ENCODE results near the gene ADGRL3.
A peak's percentile ranks its signal among the peaks of the same experiment; 100 is the strongest.
"Not testable (repeated sequence)": the region's sequence is repeated elsewhere in the genome, so short reads cannot be mapped to it uniquely, and the experiment has no call there.

The ADGRL3 gene

DNA sequence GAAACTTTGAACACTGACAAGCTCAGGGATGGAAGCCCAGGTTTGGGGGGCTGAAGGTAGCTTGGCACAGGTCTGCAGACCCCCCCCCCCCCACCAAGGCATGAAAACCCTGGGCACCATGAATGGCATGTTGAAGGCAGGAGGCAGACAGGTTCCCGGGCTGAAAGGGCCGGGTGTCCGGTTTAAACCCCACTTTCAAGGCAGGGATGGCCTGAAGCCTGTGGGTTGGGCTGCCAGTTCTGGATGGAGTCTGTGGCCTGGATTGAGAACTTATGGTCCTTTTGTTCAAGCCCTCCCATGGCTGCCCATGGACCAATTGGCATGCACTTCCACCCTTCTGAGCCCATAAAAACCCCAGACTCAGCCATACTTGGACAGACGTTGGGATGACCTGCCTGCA is 616.9 kb downstream of the ADGRL3 start:
- DNase-seq (ENCODE audit: low read depth) = no peak

DNA sequence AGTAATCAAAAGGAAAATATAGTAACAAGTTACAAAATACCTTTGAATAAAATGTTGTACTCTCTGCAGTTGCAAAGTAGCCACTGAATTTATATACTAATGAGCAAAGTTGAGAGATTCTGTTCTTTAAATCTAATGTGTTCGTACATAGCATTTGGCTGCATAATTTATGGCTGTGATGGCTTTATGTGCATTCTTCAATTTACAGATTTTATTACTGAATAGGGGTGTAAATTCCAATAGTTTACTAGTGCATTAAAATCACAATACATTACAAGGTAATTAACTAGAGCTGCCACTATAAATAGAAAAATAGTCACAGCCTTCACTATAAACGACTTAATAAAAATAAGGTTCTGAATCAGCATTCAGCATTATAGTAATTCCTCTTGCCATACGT is 620.0 kb downstream of the ADGRL3 start:
- no peak for DNase-seq (ENCODE audit: low read depth)

GRCh38 chr4:61824454-61824853 is 624.3 kb downstream of the ADGRL3 start:
- DNase-seq (ENCODE audit: low read depth) = no peak

DNA sequence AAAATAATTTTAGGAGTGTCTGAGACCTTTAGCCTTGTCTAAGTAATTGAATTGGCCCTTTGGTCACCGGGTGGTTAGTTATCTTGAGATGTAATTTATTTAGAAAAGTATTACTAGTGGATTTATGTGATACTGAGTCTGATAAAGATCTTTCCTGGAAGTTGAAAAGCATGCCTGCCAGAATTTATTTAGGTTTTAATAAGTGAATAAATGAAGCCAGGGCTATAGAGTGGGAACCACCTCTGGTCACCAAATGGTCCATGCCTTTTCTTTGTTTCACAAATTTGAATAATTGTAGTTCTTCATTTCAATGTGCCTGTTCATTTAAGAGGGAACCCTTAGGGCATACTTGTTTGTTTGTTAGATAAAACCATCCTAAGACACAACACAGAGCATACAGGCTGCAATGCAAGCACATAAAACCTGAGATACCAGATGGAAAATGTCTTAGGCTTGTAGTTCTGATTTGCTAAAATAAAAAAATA is 627.8 kb downstream of the ADGRL3 start:
- DNase-seq (ENCODE audit: low read depth) = no peak

DNA sequence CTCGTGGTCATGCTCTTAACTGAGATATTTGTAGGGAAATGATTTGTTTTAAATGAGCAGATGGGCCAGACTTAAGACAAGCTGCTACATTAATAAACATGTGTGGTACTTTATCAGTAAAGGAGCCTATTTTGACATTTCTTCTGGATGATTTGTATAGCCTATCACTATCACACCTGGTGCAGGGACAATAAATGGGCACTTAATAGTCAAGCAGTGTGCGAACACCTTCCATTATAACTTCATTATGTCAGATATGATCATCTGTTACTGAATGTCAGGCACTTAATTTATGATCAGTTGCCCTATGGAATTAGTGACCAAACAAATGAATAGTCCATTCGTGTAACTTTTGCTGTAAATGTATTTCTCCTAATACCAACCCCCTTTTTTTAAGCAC is 628.8 kb downstream of the ADGRL3 start:
- DNase-seq (ENCODE audit: low read depth) = no peak

DNA sequence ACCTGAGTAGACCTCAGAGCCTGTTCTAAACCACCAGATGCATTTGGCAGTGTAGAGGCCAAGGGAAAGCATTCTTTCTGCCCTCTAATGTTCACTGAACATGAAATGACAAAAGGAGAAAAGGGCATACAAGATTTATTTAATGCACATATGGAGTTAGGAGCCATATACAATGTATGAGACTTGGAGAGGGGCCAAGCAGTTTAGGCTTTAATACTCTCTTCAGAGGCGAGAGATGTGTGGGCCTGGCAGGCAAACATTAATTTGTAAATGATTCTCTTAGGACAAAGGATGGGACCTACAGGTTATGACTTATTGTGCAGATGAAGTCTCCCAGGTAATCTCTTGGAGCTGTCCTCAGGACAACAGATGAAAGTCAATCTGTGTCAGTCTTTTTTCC is 631.9 kb downstream of the ADGRL3 start:
- no peak for DNase-seq (ENCODE audit: low read depth)

GRCh38 chr4:61837395-61837794 is 637.3 kb downstream of the ADGRL3 start:
- no peak for DNase-seq (ENCODE audit: low read depth)

- DNase-seq (ENCODE audit: low read depth) = no peak
Observed at GRCh38 chr4:61838072-61838471, 637.9 kb downstream of the ADGRL3 start.

- no peak for DNase-seq (ENCODE audit: low read depth)
Observed at GRCh38 chr4:61841714-61842113, 641.6 kb downstream of the ADGRL3 start.

GRCh38 chr4:61851126-61851525 is 651.0 kb downstream of the ADGRL3 start:
- no peak for DNase-seq (ENCODE audit: low read depth)

DNA sequence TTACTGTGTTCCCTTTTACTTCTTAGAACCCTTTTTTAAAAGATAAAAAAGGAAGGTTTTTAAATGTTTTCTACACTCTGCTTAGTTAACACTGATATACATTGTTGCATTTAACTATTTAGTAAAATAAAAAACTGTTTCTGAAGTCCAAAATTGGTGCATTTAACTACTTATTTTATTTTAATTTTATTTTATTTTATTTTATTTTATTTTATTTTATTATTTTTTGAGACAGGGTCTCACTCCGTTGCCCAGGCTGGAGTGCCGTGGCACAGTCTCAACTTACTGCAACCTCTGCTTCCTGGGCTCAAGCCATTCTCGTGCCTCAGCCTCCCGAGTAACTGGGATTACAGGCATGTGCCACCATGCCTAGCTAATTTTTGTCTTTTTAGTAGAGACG is 652.0 kb downstream of the ADGRL3 start:
- DNase-seq (ENCODE audit: low read depth) = not testable (repeated sequence)

- DNase-seq (ENCODE audit: low read depth) = no peak
Observed at GRCh38 chr4:61853041-61853440, 652.9 kb downstream of the ADGRL3 start.

DNA sequence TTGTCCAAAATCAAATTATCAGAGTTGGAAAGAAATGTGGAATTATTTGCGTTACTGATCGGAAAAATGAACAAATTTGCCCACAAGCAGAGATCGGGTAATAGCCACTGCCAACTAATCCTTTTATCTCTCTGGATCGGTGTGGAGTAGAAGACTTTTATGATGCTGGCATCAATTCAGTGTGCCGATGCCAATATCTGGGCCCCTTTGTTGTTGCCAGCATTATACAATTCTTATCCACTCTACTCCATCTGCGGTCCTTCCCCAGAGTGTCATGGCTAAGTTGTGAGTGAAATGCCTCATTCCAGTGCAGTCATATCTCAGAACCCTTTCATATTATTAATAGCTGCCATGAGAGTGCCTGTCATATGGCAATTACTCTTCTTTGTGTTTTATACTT is 660.2 kb downstream of the ADGRL3 start:
- DNase-seq (ENCODE audit: low read depth) = no peak

GRCh38 chr4:61864286-61864685 is 664.2 kb downstream of the ADGRL3 start:
- no peak for DNase-seq (ENCODE audit: low read depth)

- no peak for DNase-seq (ENCODE audit: low read depth)
Observed at GRCh38 chr4:61866378-61867030, 666.4 kb downstream of the ADGRL3 start.

DNA sequence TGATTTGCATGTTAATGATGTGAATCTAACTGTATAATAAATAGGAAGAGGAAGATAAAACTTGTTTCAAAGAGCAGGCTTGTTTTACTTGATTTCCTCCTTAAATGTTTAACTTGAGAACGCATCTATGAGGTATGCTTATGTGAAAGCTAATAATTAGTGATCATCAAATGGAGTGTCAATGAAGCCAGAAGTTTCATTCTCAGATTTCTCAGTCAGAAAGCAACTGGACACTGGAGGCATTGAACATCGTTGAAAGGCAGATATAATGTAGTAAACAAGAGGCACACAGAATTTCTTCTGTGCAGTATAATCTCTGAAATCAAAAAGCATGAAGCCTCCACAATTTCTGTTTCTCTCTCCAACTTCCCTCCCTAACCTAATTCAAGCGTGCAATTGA is 672.9 kb downstream of the ADGRL3 start:
- no peak for DNase-seq (ENCODE audit: low read depth)

GRCh38 chr4:61877266-61877665 is 677.1 kb downstream of the ADGRL3 start:
- peak; percentile 35 for DNase-seq (ENCODE audit: low read depth)

GRCh38 chr4:61877893-61878292 is 677.8 kb downstream of the ADGRL3 start:
- peak; percentile 5 for DNase-seq (ENCODE audit: low read depth)

GRCh38 chr4:61882381-61882780 is 682.3 kb downstream of the ADGRL3 start:
- DNase-seq (ENCODE audit: low read depth) = no peak

DNA sequence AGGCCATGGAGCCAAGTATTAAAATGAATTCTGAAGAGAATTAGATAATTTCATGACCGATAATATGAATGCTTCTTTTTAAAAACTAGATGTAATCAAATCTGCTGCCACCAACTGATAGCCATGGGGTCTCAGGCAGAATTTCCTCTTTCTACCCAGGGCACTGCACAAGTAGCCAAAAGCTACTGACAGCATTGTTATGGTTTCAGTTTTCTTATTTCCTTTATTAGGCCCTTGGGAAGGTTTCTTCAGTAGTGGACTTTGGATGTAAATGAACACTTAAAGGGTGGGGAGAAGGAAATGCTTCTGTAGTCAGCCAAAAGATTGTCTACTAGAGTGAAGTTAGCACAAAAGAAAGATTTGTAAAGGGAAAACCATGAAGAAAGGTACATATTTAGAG is 686.0 kb downstream of the ADGRL3 start:
- DNase-seq (ENCODE audit: low read depth) = no peak

DNA sequence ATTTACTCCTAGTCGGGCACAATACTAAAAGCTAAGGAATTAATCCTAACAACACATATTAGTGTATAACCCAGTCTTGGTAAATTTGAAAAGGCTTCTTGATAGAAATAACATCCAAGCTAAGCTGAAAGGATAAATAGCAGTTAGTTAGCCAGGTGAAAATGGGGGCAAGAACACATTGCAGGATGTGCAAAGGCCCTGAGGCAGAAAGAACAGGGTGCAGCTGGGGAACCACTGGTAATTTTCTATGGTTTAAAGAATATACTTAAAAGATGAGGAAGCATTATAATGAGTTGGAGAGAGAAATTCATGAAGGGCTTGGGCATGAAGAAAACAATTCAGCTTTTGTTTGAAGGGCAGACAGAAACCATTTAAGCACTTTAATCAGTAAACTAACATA is 689.0 kb downstream of the ADGRL3 start:
- DNase-seq (ENCODE audit: low read depth) = no peak

DNA sequence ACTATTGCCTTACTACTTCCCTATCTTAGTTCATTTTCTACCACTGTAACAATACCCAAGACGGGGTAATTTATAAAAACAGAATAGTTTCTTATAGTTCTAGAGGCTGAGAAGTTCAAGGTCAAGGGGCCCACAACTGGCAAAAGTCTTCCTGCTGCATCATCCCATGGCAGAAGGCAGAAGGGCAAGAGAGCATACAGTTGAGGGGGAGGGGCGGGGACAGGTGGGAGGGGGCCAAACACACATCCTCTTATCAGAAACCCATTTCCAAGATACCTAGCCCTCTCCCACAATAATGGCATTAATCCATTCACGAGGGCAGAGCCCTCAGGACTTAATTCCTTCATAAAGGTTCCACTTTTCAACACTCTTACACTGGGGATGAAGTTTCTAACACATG is 690.2 kb downstream of the ADGRL3 start:
- no peak for DNase-seq (ENCODE audit: low read depth)

DNA sequence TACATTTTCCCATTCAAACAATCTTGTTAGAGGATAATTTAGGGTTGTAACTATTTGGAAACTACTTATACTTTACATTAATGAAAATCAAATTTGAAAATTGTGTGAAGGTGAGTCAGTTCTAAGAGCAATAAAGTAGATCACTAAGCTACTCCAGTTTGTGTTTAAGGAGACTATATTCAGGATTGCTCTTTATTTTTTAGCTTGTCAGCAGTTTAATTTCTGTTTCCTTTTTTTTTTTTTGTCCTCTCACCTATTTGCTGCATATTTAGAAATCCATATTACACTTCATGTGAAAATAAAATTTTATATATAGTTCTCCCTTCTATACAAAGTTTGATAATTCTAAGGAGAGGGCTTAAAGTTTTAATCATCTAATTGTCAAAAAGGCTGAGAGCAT is 691.8 kb downstream of the ADGRL3 start:
- DNase-seq (ENCODE audit: low read depth) = no peak

DNA sequence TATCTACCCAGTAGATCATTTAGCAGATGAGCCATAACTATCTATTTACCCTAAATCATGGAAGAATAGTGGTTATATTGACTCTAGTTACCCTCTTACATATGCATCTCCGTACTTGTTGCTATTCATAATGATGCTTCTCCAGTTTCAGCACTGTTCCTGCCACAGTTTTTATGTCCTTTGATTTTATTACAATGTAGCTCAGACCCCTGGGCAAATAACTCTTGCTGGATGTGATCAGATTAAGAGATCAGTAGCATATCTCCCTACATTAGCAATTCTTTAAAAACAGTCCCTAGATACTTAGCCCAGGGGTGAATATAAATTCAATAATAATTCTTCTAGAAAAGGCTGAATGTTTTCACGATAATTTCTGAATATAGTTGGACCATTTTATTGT is 696.5 kb downstream of the ADGRL3 start:
- DNase-seq (ENCODE audit: low read depth) = no peak

- no peak for DNase-seq (ENCODE audit: low read depth)
Observed at GRCh38 chr4:61909031-61909430, 708.9 kb downstream of the ADGRL3 start.

Measured in amniotic epithelial cell (primary cell).